ENCODE results near the gene PRDX5.

The PRDX5 gene

DNA sequence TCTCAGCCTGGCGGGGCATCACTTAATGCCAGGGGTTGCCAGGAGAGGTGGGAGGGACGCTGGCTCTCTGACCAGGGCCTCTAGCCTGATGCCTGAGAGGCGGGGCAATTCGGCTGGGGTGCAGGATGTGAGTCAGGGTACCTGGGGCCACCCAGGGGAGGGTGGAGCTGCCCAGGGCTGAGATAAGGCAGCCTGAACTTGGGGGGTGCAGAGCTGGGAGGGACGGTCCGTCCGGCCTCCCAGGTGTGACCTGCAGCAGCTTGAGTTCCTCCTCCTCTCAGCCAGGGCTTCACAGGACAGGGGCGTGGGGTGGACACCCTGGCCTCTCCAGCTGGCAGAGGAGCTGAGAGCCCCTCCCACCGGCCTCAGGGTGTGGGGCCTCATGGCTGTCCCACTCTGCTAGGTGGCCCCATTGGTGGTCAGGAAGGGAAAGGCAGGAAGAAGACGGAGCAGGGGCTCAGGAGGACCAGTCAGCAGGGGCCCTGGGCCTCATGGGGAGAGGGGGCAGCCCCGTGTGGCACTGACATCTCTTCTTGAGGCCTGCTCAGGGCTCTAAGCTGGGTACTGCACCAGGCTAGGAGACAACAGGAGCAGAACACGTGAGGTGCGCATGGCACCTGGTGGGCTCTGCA, 40.1 kb downstream of the PRDX5 start:
- DNase-seq (ENCODE audit: low read depth) = no peak
- TF ChIP-seq CTCF (IDR thresholded peaks at IDR 0.05; ENCODE audit: low read length, missing control alignments) = no peak
- H3K4me3 ChIP-seq (replicated peaks; ENCODE audit: low read depth, low read length) = peak overlapping the region; percentile 56

- TF ChIP-seq CTCF (IDR thresholded peaks at IDR 0.05; ENCODE audit: low read length, missing control alignments) = no peak
- H3K4me3 ChIP-seq (replicated peaks; ENCODE audit: low read depth, low read length) = peak overlapping the region; percentile 56
- no peak for DNase-seq (ENCODE audit: low read depth)
Measured at GRCh38 chr11:64358536-64358906, 40.6 kb downstream of the PRDX5 start.

DNA sequence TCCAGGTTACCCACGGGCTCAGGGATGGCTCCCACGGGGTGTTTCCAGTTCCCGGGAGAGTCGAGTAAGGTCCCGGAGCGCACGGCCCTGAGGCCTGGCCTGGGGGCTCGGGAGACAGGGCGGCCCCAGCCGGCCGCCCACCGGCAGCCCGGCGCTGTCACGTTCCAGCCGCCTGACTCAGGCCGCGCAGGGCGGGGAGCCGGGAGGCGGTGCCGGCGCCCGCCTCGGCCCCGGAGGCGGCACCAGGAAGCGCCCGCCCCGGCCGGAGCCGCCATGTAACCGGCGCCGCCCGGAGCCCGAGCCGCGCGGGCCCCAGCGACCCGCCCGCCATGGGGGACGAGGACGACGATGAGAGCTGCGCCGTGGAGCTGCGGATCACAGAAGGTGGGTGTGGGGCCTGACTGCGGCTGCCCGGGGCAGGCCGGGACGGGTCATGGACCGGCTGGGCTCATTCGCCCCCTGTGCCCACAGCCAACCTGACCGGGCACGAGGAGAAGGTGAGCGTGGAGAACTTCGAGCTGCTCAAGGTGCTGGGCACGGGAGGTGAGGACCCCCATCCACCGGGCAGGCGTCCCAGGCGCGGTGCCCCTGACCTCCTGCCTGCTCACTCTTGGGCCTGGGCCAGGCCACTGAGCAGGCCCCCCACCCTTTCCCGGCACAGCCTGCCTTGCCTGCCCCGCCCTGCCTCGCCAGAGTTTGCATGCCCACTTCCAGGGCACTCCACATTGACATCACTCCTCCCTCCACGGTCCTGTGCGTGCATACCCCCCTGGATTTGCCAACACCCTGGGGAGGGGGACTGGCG, 41.2 kb downstream of the PRDX5 start, which contains the start of gene RPS6KA4:
Gene RPS6KA4, plus strand, starts transcription at position 256 of the 805 bp plus-strand sequence. Its CDS starts 74 bp downstream, at position 330.
- H3K4me3 ChIP-seq (replicated peaks; ENCODE audit: low read depth, low read length) = peak within 1 kb of the TSS; percentile 86
- peak; percentile 50 for DNase-seq (ENCODE audit: low read depth)
- no peak for TF ChIP-seq CTCF (IDR thresholded peaks at IDR 0.05; ENCODE audit: low read length, missing control alignments)

- no peak for DNase-seq (ENCODE audit: low read depth)
- peak overlapping the region; percentile 86 for H3K4me3 ChIP-seq (replicated peaks; ENCODE audit: low read depth, low read length)
- TF ChIP-seq CTCF (IDR thresholded peaks at IDR 0.05; ENCODE audit: low read length, missing control alignments) = no peak
Measured at GRCh38 chr11:64359712-64360445, 42.0 kb downstream of the PRDX5 start.

DNA sequence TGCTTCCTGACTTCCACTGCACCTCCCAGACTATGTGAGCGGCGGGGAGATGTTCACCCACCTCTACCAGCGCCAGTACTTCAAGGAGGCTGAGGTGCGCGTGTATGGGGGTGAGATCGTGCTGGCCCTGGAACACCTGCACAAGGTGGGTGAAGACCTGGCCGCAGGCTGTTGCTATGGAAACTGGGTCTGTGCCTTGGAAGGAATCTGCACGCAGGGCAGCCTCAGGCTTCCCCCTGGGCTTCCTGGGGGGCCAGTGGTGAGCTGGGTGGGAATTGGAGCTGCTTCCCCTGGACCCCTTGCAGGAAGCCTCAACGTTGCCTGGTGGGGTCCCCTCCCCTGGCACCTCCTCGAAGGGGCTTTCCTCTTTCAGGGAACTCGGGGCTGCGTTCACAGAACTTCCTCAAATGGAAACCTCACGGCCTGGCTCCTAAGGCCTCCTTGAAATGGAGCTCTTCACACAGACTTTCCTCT, 42.6 kb downstream of the PRDX5 start:
- no peak overlapping the region for H3K4me3 ChIP-seq (replicated peaks; ENCODE audit: low read depth, low read length)
- no peak for DNase-seq (ENCODE audit: low read depth)
- no peak for TF ChIP-seq CTCF (IDR thresholded peaks at IDR 0.05; ENCODE audit: low read length, missing control alignments)

GRCh38 chr11:64361659-64362058, 43.7 kb downstream of the PRDX5 start:
- no peak for TF ChIP-seq CTCF (IDR thresholded peaks at IDR 0.05; ENCODE audit: low read length, missing control alignments)
- no peak for DNase-seq (ENCODE audit: low read depth)
- H3K4me3 ChIP-seq (replicated peaks; ENCODE audit: low read depth, low read length) = no peak overlapping the region

Measured in fibroblast of pulmonary artery (primary cell).